CD4-positive, alpha-beta T cell (primary cell): Measurements from ENCODE around the gene SHISA3. TPM values are rescaled to one million over a fixed set of nuclear protein-coding genes. Genes with fewer than 3 reads are reported as not detected.

Experiments
- ATAC-seq: fragments of 200-7000 bp; cut with Tn5 transposase; one replicate; pipeline ENCODE4 v1.10.0; 2022; ENCODE audit warnings: mild to moderate bottlenecking; ENCODE audit not compliant: poor library complexity
- CTCF ChIA-PET: fragments of 350-600 bp; sonication (Branson Sonifier 250); formaldehyde crosslinking; loops from one replicate; lab custom pipeline; 2021; ENCODE audit warnings: antibody characterized with exemption, inconsistent platforms; lab: Charles Lee
- POLR2A ChIA-PET: fragments of 350-600 bp; sonication (Branson Sonifier 250); formaldehyde crosslinking; loops from one replicate; lab custom pipeline; 2021; ENCODE audit warnings: antibody characterized with exemption, inconsistent platforms; lab: Charles Lee
- DNase-seq, 14 experiments: peaks; one replicate each; pipeline ENCODE4 v3.0.0-alpha.2; 2013 to 2020; ENCODE audit warnings: mixed read lengths in 2 of 14
- H3K27ac ChIP-seq, 2 donors: one replicate each; pipeline versions ENCODE4 v1.5.1 to v1.7.0; 2013; ENCODE audit warnings: low read length in 2 of 2, low read depth in 1 of 2, mild to moderate bottlenecking in 1 of 2
- H3K27me3 ChIP-seq, 2 experiments: 1 replicate in 1 of 2; 2 replicates in 1 of 2; pipeline versions ENCODE4 v1.6.1 to v1.7.0; 2013; ENCODE audit warnings: low read length in 2 of 2, control low read depth in 1 of 2, mild to moderate bottlenecking in 1 of 2, moderate library complexity in 1 of 2; ENCODE audit not compliant: insufficient read depth in 2 of 2, control insufficient read depth in 1 of 2
- H3K36me3 ChIP-seq: one replicate; pipeline ENCODE4 v1.6.1; 2013; ENCODE audit warnings: low read length, control low read depth; ENCODE audit not compliant: insufficient read depth
- H3K4me1 ChIP-seq: one replicate; pipeline ENCODE4 v1.6.1; 2013; ENCODE audit warnings: low read length, control low read depth; ENCODE audit not compliant: insufficient read depth
- H3K4me3 ChIP-seq: one replicate; pipeline ENCODE4 v1.5.1; 2013; ENCODE audit warnings: mild to moderate bottlenecking, low read length, moderate library complexity
- H3K9me3 ChIP-seq, 2 experiments: 1 replicate in 1 of 2; 2 replicates in 1 of 2; pipeline versions ENCODE4 v1.6.1 to v1.7.0; 2013; ENCODE audit warnings: low read length in 2 of 2, mild to moderate bottlenecking in 2 of 2, control low read depth in 1 of 2, moderate library complexity in 1 of 2; ENCODE audit not compliant: control insufficient read depth in 1 of 2, insufficient read depth in 1 of 2
- H3K27ac Mint-ChIP-seq: one replicate; pipeline ENCODE4 v1.8.0; 2020; ENCODE audit warnings: mixed read lengths
- H3K27me3 Mint-ChIP-seq: one replicate; pipeline ENCODE4 v1.8.0; 2021; ENCODE audit warnings: mixed read lengths
- H3K36me3 Mint-ChIP-seq: one replicate; pipeline ENCODE4 v1.8.0; 2021; ENCODE audit warnings: low read depth, mixed read lengths
- H3K4me1 Mint-ChIP-seq: one replicate; pipeline ENCODE4 v1.8.0; 2021; ENCODE audit warnings: low read depth, mixed read lengths
- H3K4me3 Mint-ChIP-seq: one replicate; pipeline ENCODE4 v1.8.0; 2020; ENCODE audit warnings: mild to moderate bottlenecking, mixed read lengths
- H3K9me3 Mint-ChIP-seq: one replicate; pipeline ENCODE4 v1.8.0; 2020; ENCODE audit warnings: mixed read lengths
- CTCF ChIP-seq: fragments of 200-600 bp; IDR thresholded peaks from one replicate; pipeline ENCODE4 v1.8.0; 2022; ENCODE audit warnings: antibody characterized with exemption, mild to moderate bottlenecking
- intact Hi-C, 2 experiments: fragments of 100-400 bp; cut with DNase I in 1 of 2; cut with micrococcal nuclease in 1 of 2; formaldehyde crosslinking; loops; one replicate each; pipeline versions ENCODE4 v1.15.1 to v1.9.0; 2023 to 2025; cut with DNase I, micrococcal nuclease
- total RNA-seq, 174 experiments: library from RNA in 2 of 174; stranded (reverse) in 2 of 174; gene quantifications; one replicate each; pipeline ENCODE4 v1.2.3 and lab custom pipeline; 2021 to 2026

The SHISA3 gene
- total RNA-seq, 2 experiments from 2014 or later, result not detected

- ChIA-PET CTCF (no interaction called here), POLR2A (no interaction called here)
- H3K27ac Mint-ChIP-seq, result no peak overlapping the region
- no peak for ATAC-seq
- Histone ChIP-seq H3K27me3 (no peaks in the 10 kb centered on the region), H3K36me3 (peaks cover 29% of the 10 kb centered on the region), H3K4me1 (no peaks in the 10 kb centered on the region), H3K4me3 (no peak overlapping the region), H3K27ac (no peak overlapping the region), H3K9me3 (no peaks in the 10 kb centered on the region)
- no peaks in the 10 kb centered on the region for H3K4me1 Mint-ChIP-seq
- peaks cover 86% of the 10 kb centered on the region for H3K36me3 Mint-ChIP-seq
- intact Hi-C loops, result no loop called here
- no peak overlapping the region for H3K4me3 Mint-ChIP-seq
- H3K27me3 Mint-ChIP-seq, result no peaks in the 10 kb centered on the region
- H3K9me3 Mint-ChIP-seq, result no peaks in the 10 kb centered on the region
- DNase-seq, result no peak
- TF ChIP-seq CTCF, result no peak
These were observed 39.8 kb downstream of the SHISA3 start for GRCh38 chr4:42436928-42437565.

GRCh38 chr4:42440083-42440482 is 42.8 kb downstream of the SHISA3 start:
- peaks cover 94% of the 10 kb centered on the region for H3K36me3 Mint-ChIP-seq
- H3K9me3 ChIP-seq, result no peaks in the 10 kb centered on the region
- no peaks in the 10 kb centered on the region for H3K27me3 ChIP-seq
- ATAC-seq (no peak), DNase-seq (no peak)
- CTCF ChIA-PET, result interaction anchor here (1.2 kb wide), 1 partner anchor 80 kb away, joined by 3 read pairs; no protein-coding TSS in a partner anchor
- H3K4me1 ChIP-seq, result no peaks in the 10 kb centered on the region
- no peaks in the 10 kb centered on the region for H3K27me3 Mint-ChIP-seq
- no peaks in the 10 kb centered on the region for H3K9me3 Mint-ChIP-seq
- H3K27ac ChIP-seq, result no peak overlapping the region
- no peak overlapping the region for H3K4me3 Mint-ChIP-seq
- no peak overlapping the region for H3K4me3 ChIP-seq
- POLR2A ChIA-PET, result no interaction called here
- H3K27ac Mint-ChIP-seq, result no peak overlapping the region
- no peak for TF ChIP-seq CTCF
- H3K4me1 Mint-ChIP-seq, result no peaks in the 10 kb centered on the region
- intact Hi-C loops, result no loop called here
- peaks cover 48% of the 10 kb centered on the region for H3K36me3 ChIP-seq

GRCh38 chr4:42442601-42443000 is 45.3 kb downstream of the SHISA3 start:
- H3K36me3 Mint-ChIP-seq, result peaks cover 90% of the 10 kb centered on the region
- no peak overlapping the region for H3K27ac Mint-ChIP-seq
- Histone ChIP-seq H3K9me3 (no peaks in the 10 kb centered on the region), H3K27me3 (no peaks in the 10 kb centered on the region), H3K36me3 (peaks cover 44% of the 10 kb centered on the region), H3K4me3 (no peak overlapping the region), H3K27ac (no peak overlapping the region), H3K4me1 (no peaks in the 10 kb centered on the region)
- H3K4me1 Mint-ChIP-seq, result no peaks in the 10 kb centered on the region
- H3K27me3 Mint-ChIP-seq, result no peaks in the 10 kb centered on the region
- no peak for TF ChIP-seq CTCF
- ATAC-seq, result no peak
- DNase-seq, result no peak
- no peaks in the 10 kb centered on the region for H3K9me3 Mint-ChIP-seq
- intact Hi-C loops, result no loop called here
- ChIA-PET POLR2A (no interaction called here), CTCF (no interaction called here)
- H3K4me3 Mint-ChIP-seq, result no peak overlapping the region
